Fibroblast of lung (primary cell): ENCODE results near the gene INPP5A. TPM values are rescaled to one million over a fixed set of nuclear protein-coding genes. Genes with fewer than 3 reads are reported as not detected.

Experiments
- DNase-seq, 2 donors: peaks; one replicate each; pipeline versions ENCODE4 v3.0.0 to v3.0.0-alpha.2; 2010; ENCODE audit warnings: low read depth in 2 of 2
- H2AFZ ChIP-seq: 2 replicates; pipeline ENCODE4 v1.5.1; 2012; ENCODE audit warnings: low read length, control low read depth, inconsistent platforms
- H3K27ac ChIP-seq: 2 replicates; pipeline ENCODE4 v1.5.1; 2011; ENCODE audit warnings: low read length, control low read depth; ENCODE audit not compliant: insufficient read depth
- H3K27me3 ChIP-seq: 2 replicates; pipeline ENCODE4 v1.5.1; 2011; ENCODE audit warnings: mild to moderate bottlenecking, low read length; ENCODE audit not compliant: control insufficient read depth, insufficient read depth
- H3K36me3 ChIP-seq: 2 replicates; pipeline ENCODE4 v1.5.1; 2011; ENCODE audit warnings: low read length; ENCODE audit not compliant: control insufficient read depth, insufficient read depth
- H3K4me1 ChIP-seq: 2 replicates; pipeline ENCODE4 v1.5.1; 2011; ENCODE audit warnings: low read length; ENCODE audit not compliant: control insufficient read depth, insufficient read depth; ENCODE audit errors: extremely low read depth
- H3K4me2 ChIP-seq: 2 replicates; pipeline ENCODE4 v1.5.1; 2011; ENCODE audit warnings: low read length, control low read depth; ENCODE audit not compliant: insufficient read depth; ENCODE audit errors: extremely low read depth
- H3K4me3 ChIP-seq, 4 experiments: fragments of 200-600 bp in 1 of 4; sonication (generic) in 1 of 4; replicated peaks in 1 of 4; 2 replicates each; pipeline ENCODE4 v1.5.1; 2011 to 2016; ENCODE audit warnings: low read length in 4 of 4, low read depth in 3 of 4, mild to moderate bottlenecking in 3 of 4, control low read depth in 2 of 4, inconsistent platforms in 1 of 4, mixed read lengths in 1 of 4; ENCODE audit not compliant: insufficient read depth in 1 of 4; ENCODE audit errors: control extremely low read depth in 1 of 4
- H3K79me2 ChIP-seq: 2 replicates; pipeline ENCODE4 v1.5.1; 2012; ENCODE audit warnings: mild to moderate bottlenecking, low read length, inconsistent platforms; ENCODE audit not compliant: control insufficient read depth, insufficient read depth
- H3K9ac ChIP-seq: 2 replicates; pipeline ENCODE4 v1.5.1; 2011; ENCODE audit warnings: mild to moderate bottlenecking, low read length, control low read depth; ENCODE audit not compliant: insufficient read depth
- H3K9me3 ChIP-seq: 2 replicates; pipeline ENCODE4 v1.5.1; 2012; ENCODE audit warnings: low read depth, low read length; ENCODE audit not compliant: control insufficient read depth, insufficient read depth
- H4K20me1 ChIP-seq: 2 replicates; pipeline ENCODE4 v1.5.1; 2011; ENCODE audit warnings: low read length; ENCODE audit not compliant: control insufficient read depth, insufficient read depth; ENCODE audit errors: extremely low read depth
- EZH2 ChIP-seq: IDR thresholded peaks from 2 replicates; pipeline ENCODE4 v1.5.1; 2012; ENCODE audit warnings: low read length, control low read depth, mild to moderate bottlenecking; ENCODE audit errors: missing control alignments
- polyA plus RNA-seq, 2 donors: library from polyadenylated mRNA; depleted of rRNA in 1 of 2; stranded (reverse) in 1 of 2; unstranded in 1 of 2; fragments of >200 nt; gene quantifications; 2 replicates each; pipeline ENCODE4 v1.2.1, GENCODE V29; 2011 to 2012; ENCODE audit warnings: missing spikeins in 1 of 2
- total RNA-seq: library from RNA; depleted of rRNA; stranded (reverse); fragments of >200 nt; gene quantifications from 2 replicates; pipeline ENCODE4 v1.2.1, GENCODE V29; 2014
- TF ChIP-seq, protein P1 (sequence below), 2 donors: IDR thresholded peaks in 1 of 2; conservative IDR thresholded peaks in 1 of 2; 1 replicate in 1 of 2; 2 replicates in 1 of 2; pipeline ENCODE4 v1.5.1; 2011 to 2012; ENCODE audit warnings: low read length in 2 of 2, control low read depth in 1 of 2, inconsistent platforms in 1 of 2, low read depth in 1 of 2, mild to moderate bottlenecking in 1 of 2

INPP5A gene
- total and polyA plus RNA-seq, 2 donors (not counting 1 experiment from before 2014, with no cell fraction given): 24.6 to 39.9 TPM

DNA sequence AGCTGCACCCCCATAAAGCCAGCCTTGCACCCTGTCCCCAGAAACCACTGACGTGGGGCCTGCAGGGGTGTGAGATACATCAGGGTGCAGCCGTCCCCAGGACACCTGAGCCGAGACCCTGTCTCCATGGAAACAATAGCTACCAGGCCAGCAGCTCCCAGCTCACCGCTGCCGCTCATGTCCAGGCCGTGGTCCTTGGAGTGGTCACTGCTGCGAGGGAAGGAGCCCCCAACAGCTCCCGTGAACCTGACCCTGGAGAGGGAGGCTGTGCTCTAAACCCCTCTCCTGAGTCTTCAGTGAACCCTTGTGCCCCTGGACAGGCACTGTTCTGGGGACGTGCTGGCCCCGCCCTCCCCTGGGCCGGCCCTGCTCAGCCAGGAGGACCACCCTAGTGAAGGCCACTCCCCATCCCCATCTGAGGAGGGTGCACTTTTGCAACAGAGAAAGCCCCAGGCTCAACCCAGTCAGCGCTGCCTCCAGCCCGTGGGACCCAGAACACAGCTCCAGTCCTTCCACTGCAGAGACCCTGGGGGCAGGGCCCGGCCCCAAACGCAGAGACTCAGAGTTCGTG, 19.6 kb upstream of the INPP5A start:
- H3K4me1 ChIP-seq: peaks cover 49% of the 10 kb centered on the region

DNA sequence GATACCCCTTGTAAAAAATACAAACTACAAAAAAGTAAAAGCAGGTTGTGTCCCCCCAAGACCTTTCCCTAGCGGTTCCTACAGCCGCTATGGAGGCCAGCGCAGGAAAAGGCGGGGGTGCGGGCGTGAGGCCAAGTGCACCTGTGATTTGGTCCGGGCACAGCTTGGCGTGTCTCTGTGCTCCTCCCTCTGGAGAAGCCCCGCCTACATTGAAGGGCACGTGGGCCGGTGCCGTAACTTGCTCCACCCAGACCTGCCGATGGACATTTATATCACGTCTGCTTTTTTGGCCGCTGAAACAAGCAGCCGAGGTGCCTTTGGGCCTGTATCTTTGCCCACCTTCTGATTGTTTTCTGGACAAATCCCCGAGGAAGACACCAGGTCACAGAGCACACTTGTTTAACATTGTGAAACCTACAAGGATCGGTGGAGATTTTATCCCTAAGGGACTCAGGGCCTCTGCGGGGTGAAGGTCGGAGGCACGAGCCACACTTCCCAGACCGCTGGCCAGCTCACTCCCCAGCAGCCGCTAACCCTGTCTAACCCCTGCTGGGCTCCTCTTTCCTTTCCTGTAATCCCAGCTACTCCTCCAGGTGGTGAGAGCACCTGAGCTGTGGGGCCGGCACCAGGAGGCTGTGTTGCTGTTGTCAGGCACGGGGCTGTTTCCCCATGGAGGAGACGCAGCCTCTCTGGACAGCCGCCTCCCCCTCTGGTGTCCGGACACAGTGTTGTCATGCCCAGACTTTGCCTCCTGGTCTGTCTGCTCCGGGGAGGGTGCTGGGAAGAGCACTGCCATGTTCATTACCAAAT, 18.8 kb upstream of the INPP5A start:
- Histone ChIP-seq H3K79me2 (no peaks in the 10 kb centered on the region), H3K4me1 (peaks cover 49% of the 10 kb centered on the region), H3K27me3 (no peaks in the 10 kb centered on the region), H3K9ac (no peak overlapping the region), H4K20me1 (no peaks in the 10 kb centered on the region), H3K4me3 (no peak overlapping the region), H3K4me2 (no peak overlapping the region), H2AFZ (no peak overlapping the region), H3K27ac (no peak overlapping the region), H3K36me3 (no peaks in the 10 kb centered on the region), H3K9me3 (no peaks in the 10 kb centered on the region)
- TF ChIP-seq EZH2: no peak
- TF ChIP-seq, protein P1, sequence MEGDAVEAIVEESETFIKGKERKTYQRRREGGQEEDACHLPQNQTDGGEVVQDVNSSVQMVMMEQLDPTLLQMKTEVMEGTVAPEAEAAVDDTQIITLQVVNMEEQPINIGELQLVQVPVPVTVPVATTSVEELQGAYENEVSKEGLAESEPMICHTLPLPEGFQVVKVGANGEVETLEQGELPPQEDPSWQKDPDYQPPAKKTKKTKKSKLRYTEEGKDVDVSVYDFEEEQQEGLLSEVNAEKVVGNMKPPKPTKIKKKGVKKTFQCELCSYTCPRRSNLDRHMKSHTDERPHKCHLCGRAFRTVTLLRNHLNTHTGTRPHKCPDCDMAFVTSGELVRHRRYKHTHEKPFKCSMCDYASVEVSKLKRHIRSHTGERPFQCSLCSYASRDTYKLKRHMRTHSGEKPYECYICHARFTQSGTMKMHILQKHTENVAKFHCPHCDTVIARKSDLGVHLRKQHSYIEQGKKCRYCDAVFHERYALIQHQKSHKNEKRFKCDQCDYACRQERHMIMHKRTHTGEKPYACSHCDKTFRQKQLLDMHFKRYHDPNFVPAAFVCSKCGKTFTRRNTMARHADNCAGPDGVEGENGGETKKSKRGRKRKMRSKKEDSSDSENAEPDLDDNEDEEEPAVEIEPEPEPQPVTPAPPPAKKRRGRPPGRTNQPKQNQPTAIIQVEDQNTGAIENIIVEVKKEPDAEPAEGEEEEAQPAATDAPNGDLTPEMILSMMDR (conservative IDR thresholded peaks at IDR 0.05 in 1 of 2, IDR thresholded peaks at IDR 0.05 in 1 of 2; ENCODE audit: low read depth in 1 of 2, low read length in 2 of 2): no peak
- DNase-seq: no peak

More for the DNA sequence above, 19.6 kb upstream of the INPP5A start:
- H3K27ac ChIP-seq: peak overlapping the region; percentile 90
- no peak overlapping the region for H2AFZ ChIP-seq
- H3K9ac ChIP-seq: no peak overlapping the region
- no peaks in the 10 kb centered on the region for H3K27me3 ChIP-seq
- TF ChIP-seq, protein P1 (conservative IDR thresholded peaks at IDR 0.05 in 1 of 2, IDR thresholded peaks at IDR 0.05 in 1 of 2; ENCODE audit: low read depth in 1 of 2, low read length in 2 of 2): no peak
- TF ChIP-seq EZH2: no peak
- H3K79me2 ChIP-seq: no peaks in the 10 kb centered on the region
- H3K9me3 ChIP-seq: no peaks in the 10 kb centered on the region
- peak overlapping the region; percentile 17 for H3K4me2 ChIP-seq
- no peak for DNase-seq
- H3K36me3 ChIP-seq: no peaks in the 10 kb centered on the region
- H4K20me1 ChIP-seq: no peaks in the 10 kb centered on the region
- H3K4me3 ChIP-seq: no peak overlapping the region

DNA sequence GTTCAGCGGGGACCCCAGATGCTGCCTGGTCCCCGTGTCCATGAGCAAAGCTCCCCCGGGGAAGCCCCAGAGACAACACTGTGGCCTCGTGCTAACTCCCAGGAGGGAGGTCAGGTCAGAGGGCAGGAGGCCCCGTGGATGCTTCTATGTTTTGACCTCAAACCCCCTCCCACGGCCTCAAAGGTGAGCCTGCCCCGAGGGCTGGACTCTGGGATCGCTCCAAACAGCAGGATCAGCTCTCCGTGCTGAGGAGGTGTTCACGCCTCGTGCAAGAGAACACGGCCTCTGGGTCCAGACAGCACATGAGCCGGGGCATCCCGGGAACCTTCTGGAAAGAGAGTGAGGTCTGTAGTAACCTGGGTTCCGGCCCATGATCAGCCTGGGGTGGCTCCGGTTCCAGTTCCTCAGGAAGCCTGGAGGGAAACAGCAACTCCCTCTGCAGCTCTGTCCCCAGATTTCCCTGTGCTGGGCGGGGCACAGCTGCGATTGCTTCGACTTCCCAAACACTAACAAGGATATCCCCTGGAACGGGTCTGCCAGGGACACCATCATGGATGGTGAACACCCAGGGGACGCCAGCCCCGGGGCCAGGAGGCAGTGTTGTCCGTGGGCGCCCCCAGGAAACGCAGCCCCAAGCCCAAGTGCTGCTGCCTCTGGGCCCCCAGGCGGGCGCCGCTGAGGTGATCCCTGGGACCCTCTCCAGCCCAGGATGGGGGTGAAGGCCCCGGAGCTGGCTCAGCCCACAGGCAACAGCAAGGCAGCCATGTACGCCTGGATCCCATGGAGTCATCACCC, 18.0 kb upstream of the INPP5A start:
- TF ChIP-seq, protein P1 (conservative IDR thresholded peaks at IDR 0.05 in 1 of 2, IDR thresholded peaks at IDR 0.05 in 1 of 2; ENCODE audit: low read depth in 1 of 2, low read length in 2 of 2): no peak
- TF ChIP-seq EZH2: no peak
- H3K4me1 ChIP-seq: peaks cover 49% of the 10 kb centered on the region
- no peak overlapping the region for H2AFZ ChIP-seq

More for the DNA sequence above, 18.0 kb upstream of the INPP5A start:
- Histone ChIP-seq H3K4me3 (no peak overlapping the region), H4K20me1 (no peaks in the 10 kb centered on the region), H3K9ac (no peak overlapping the region), H3K27me3 (no peaks in the 10 kb centered on the region), H3K79me2 (no peaks in the 10 kb centered on the region), H3K4me2 (peak overlapping the region; percentile 11), H3K27ac (peak overlapping the region; percentile 59), H3K9me3 (no peaks in the 10 kb centered on the region), H3K36me3 (no peaks in the 10 kb centered on the region)
- DNase-seq: no peak
